ENCODE data around the gene CDH11. TPM values are rescaled to one million over a fixed set of nuclear protein-coding genes. Genes with fewer than 3 reads are reported as not detected.

CDH11 gene
- total and polyA plus RNA-seq, 2 donors (not counting 1 experiment from before 2014, with no cell fraction given) = 220 to 335 TPM

GRCh38 chr16:65119435-65119834 lies 2.4 kb downstream of the CDH11 start:
- peaks cover 6% of the 10 kb centered on the region for H3K4me1 ChIP-seq (ENCODE audit: control insufficient read depth, extremely low read depth, insufficient read depth, low read length)

GRCh38 chr16:65118871-65119270 lies 3.0 kb downstream of the CDH11 start:
- peak overlapping the region; percentile 82 to 92 (median 86) for H3K4me3 ChIP-seq (replicated peaks in 1 of 4; ENCODE audit: control extremely low read depth in 1 of 4, insufficient read depth in 1 of 4, low read depth in 3 of 4, low read length in 4 of 4)
- H4K20me1 ChIP-seq (ENCODE audit: control insufficient read depth, extremely low read depth, insufficient read depth, low read length) = no peaks in the 10 kb centered on the region
- H3K9ac ChIP-seq (ENCODE audit: insufficient read depth, low read length) = no peak overlapping the region
- H3K27ac ChIP-seq (ENCODE audit: insufficient read depth, low read length) = no peak overlapping the region
- H3K36me3 ChIP-seq (ENCODE audit: control insufficient read depth, insufficient read depth, low read length) = peaks cover 2% of the 10 kb centered on the region
- H3K79me2 ChIP-seq (ENCODE audit: control insufficient read depth, insufficient read depth, low read length) = peaks cover 78% of the 10 kb centered on the region
- peak in 1 of 2 donors; percentile 37 for DNase-seq (ENCODE audit: low read depth in 2 of 2)
- H3K4me1 ChIP-seq (ENCODE audit: control insufficient read depth, extremely low read depth, insufficient read depth, low read length) = peaks cover 6% of the 10 kb centered on the region
- no peak for TF ChIP-seq EZH2 (IDR thresholded peaks at IDR 0.05; ENCODE audit: low read length, missing control alignments)
- no peak for TF ChIP-seq CTCF (conservative IDR thresholded peaks at IDR 0.05 in 1 of 2, IDR thresholded peaks at IDR 0.05 in 1 of 2; ENCODE audit: low read depth in 1 of 2, low read length in 2 of 2)
- H3K4me2 ChIP-seq (ENCODE audit: extremely low read depth, insufficient read depth, low read length) = peak overlapping the region; percentile 93
- no peaks in the 10 kb centered on the region for H3K9me3 ChIP-seq (ENCODE audit: control insufficient read depth, insufficient read depth, low read depth, low read length)
- H3K27me3 ChIP-seq (ENCODE audit: control insufficient read depth, insufficient read depth, low read length) = no peaks in the 10 kb centered on the region
- H2AFZ ChIP-seq (ENCODE audit: low read length) = no peak overlapping the region

More at GRCh38 chr16:65119435-65119834, 2.4 kb downstream of the CDH11 start:
- H3K4me3 ChIP-seq (replicated peaks in 1 of 4; ENCODE audit: control extremely low read depth in 1 of 4, insufficient read depth in 1 of 4, low read depth in 3 of 4, low read length in 4 of 4) = peak overlapping the region; percentile 82 to 92 (median 86)
- H3K4me2 ChIP-seq (ENCODE audit: extremely low read depth, insufficient read depth, low read length) = peak overlapping the region; percentile 93
- H3K9me3 ChIP-seq (ENCODE audit: control insufficient read depth, insufficient read depth, low read depth, low read length) = no peaks in the 10 kb centered on the region
- H3K27ac ChIP-seq (ENCODE audit: insufficient read depth, low read length) = peak overlapping the region; percentile 88
- H4K20me1 ChIP-seq (ENCODE audit: control insufficient read depth, extremely low read depth, insufficient read depth, low read length) = no peaks in the 10 kb centered on the region
- DNase-seq (ENCODE audit: low read depth in 2 of 2) = no peak
- no peak overlapping the region for H3K9ac ChIP-seq (ENCODE audit: insufficient read depth, low read length)
- no peak overlapping the region for H2AFZ ChIP-seq (ENCODE audit: low read length)
- peaks cover 72% of the 10 kb centered on the region for H3K79me2 ChIP-seq (ENCODE audit: control insufficient read depth, insufficient read depth, low read length)
- H3K27me3 ChIP-seq (ENCODE audit: control insufficient read depth, insufficient read depth, low read length) = no peaks in the 10 kb centered on the region
- H3K36me3 ChIP-seq (ENCODE audit: control insufficient read depth, insufficient read depth, low read length) = peaks cover 1% of the 10 kb centered on the region
- TF ChIP-seq CTCF (conservative IDR thresholded peaks at IDR 0.05 in 1 of 2, IDR thresholded peaks at IDR 0.05 in 1 of 2; ENCODE audit: low read depth in 1 of 2, low read length in 2 of 2) (no peak), EZH2 (IDR thresholded peaks at IDR 0.05; ENCODE audit: low read length, missing control alignments) (no peak)

GRCh38 chr16:65117811-65118448 lies 3.9 kb downstream of the CDH11 start:
- Histone ChIP-seq H3K9me3 (ENCODE audit: control insufficient read depth, insufficient read depth, low read depth, low read length) (no peaks in the 10 kb centered on the region), H3K79me2 (ENCODE audit: control insufficient read depth, insufficient read depth, low read length) (peaks cover 87% of the 10 kb centered on the region), H3K9ac (ENCODE audit: insufficient read depth, low read length) (no peak overlapping the region), H4K20me1 (ENCODE audit: control insufficient read depth, extremely low read depth, insufficient read depth, low read length) (peaks cover 3% of the 10 kb centered on the region), H2AFZ (ENCODE audit: low read length) (no peak overlapping the region), H3K4me2 (ENCODE audit: extremely low read depth, insufficient read depth, low read length) (peak overlapping the region; percentile 93), H3K27me3 (ENCODE audit: control insufficient read depth, insufficient read depth, low read length) (no peaks in the 10 kb centered on the region), H3K4me1 (ENCODE audit: control insufficient read depth, extremely low read depth, insufficient read depth, low read length) (peaks cover 6% of the 10 kb centered on the region), H3K4me3 (replicated peaks in 1 of 4; ENCODE audit: control extremely low read depth in 1 of 4, insufficient read depth in 1 of 4, low read depth in 3 of 4, low read length in 4 of 4) (peak overlapping the region in 3 of 4 experiments; percentile 37 to 92 (median 86)), H3K27ac (ENCODE audit: insufficient read depth, low read length) (peak overlapping the region; percentile 5), H3K36me3 (ENCODE audit: control insufficient read depth, insufficient read depth, low read length) (peaks cover 3% of the 10 kb centered on the region)
- TF ChIP-seq EZH2 (IDR thresholded peaks at IDR 0.05; ENCODE audit: low read length, missing control alignments) = no peak
- peak; percentile 96 to 97 for TF ChIP-seq CTCF (conservative IDR thresholded peaks at IDR 0.05 in 1 of 2, IDR thresholded peaks at IDR 0.05 in 1 of 2; ENCODE audit: low read depth in 1 of 2, low read length in 2 of 2)
- DNase-seq (ENCODE audit: low read depth in 2 of 2) = peak; percentile 85 to 93
